Ishikawa (cell line): Measurements from ENCODE around the gene SGPP2.

Experiments
- CEBPB ChIP-seq: IDR thresholded peaks from 2 replicates; pipeline ENCODE4 v1.6.1; 2012
- CREB1 ChIP-seq: IDR thresholded peaks from 2 replicates; pipeline ENCODE4 v1.6.1; 2012; ENCODE audit warnings: low read depth
- EGR1 ChIP-seq: IDR thresholded peaks from 2 replicates; pipeline ENCODE4 v1.6.1; 2012
- EP300 ChIP-seq: IDR thresholded peaks from 2 replicates; pipeline ENCODE4 v1.6.1; 2012; ENCODE audit warnings: borderline replicate concordance
- NFIC ChIP-seq: IDR thresholded peaks from 2 replicates; pipeline ENCODE4 v1.6.1; 2012
- RAD21 ChIP-seq: IDR thresholded peaks from 2 replicates; pipeline ENCODE4 v1.6.1; 2012; ENCODE audit warnings: low read depth
- TAF1 ChIP-seq: IDR thresholded peaks from 2 replicates; pipeline ENCODE4 v1.6.1; 2012; ENCODE audit warnings: low read depth, mild to moderate bottlenecking
- TCF12 ChIP-seq: IDR thresholded peaks from 2 replicates; pipeline ENCODE4 v1.6.1; 2012; ENCODE audit warnings: low read depth
- TEAD4 ChIP-seq: IDR thresholded peaks from 2 replicates; pipeline ENCODE4 v1.6.1; 2012
- YY1 ChIP-seq: IDR thresholded peaks from 2 replicates; pipeline ENCODE4 v1.6.1; 2012; ENCODE audit warnings: low read depth
- ZBTB7A ChIP-seq: IDR thresholded peaks from 2 replicates; pipeline ENCODE4 v1.6.1; 2012; ENCODE audit warnings: low read depth
- TF ChIP-seq, protein P1 (sequence below): IDR thresholded peaks from 2 replicates; pipeline ENCODE4 v1.6.1; 2012
- TF ChIP-seq, protein P2 (sequence below): IDR thresholded peaks from 2 replicates; pipeline ENCODE4 v1.6.1; 2012
- TF ChIP-seq, protein P3 (sequence below): IDR thresholded peaks from 2 replicates; pipeline ENCODE4 v1.6.1; 2012; ENCODE audit warnings: low read depth, mild to moderate bottlenecking

DNA sequence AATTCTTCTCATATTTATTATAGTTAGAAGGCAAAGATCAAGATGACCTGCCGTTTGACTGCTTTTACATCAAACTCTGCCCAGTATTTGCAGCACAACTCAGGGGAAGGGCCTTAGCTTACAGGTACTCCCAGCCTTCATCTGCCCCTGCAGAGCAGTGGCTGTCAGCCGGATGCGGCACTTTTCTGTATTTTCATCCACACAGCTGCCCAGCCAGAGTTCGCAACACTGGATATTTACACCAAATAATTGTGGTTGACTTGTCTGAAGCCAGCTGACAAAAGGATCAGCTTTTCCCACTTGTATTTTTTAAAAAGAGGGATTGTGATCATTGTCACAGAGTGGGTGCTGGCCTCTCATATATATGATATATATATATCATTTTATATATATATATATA, 136.8 kb downstream of the SGPP2 start:
- TF ChIP-seq, protein P1, sequence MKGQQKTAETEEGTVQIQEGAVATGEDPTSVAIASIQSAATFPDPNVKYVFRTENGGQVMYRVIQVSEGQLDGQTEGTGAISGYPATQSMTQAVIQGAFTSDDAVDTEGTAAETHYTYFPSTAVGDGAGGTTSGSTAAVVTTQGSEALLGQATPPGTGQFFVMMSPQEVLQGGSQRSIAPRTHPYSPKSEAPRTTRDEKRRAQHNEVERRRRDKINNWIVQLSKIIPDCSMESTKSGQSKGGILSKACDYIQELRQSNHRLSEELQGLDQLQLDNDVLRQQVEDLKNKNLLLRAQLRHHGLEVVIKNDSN: no peak
- TF ChIP-seq TAF1 (no peak), EP300 (no peak), RAD21 (no peak), ZBTB7A (no peak), YY1 (no peak), CREB1 (no peak), CEBPB (no peak), TCF12 (no peak), EGR1 (no peak), NFIC (no peak), TEAD4 (no peak)
- TF ChIP-seq, protein P2, sequence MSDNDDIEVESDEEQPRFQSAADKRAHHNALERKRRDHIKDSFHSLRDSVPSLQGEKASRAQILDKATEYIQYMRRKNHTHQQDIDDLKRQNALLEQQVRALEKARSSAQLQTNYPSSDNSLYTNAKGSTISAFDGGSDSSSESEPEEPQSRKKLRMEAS: no peak
- TF ChIP-seq, protein P3, sequence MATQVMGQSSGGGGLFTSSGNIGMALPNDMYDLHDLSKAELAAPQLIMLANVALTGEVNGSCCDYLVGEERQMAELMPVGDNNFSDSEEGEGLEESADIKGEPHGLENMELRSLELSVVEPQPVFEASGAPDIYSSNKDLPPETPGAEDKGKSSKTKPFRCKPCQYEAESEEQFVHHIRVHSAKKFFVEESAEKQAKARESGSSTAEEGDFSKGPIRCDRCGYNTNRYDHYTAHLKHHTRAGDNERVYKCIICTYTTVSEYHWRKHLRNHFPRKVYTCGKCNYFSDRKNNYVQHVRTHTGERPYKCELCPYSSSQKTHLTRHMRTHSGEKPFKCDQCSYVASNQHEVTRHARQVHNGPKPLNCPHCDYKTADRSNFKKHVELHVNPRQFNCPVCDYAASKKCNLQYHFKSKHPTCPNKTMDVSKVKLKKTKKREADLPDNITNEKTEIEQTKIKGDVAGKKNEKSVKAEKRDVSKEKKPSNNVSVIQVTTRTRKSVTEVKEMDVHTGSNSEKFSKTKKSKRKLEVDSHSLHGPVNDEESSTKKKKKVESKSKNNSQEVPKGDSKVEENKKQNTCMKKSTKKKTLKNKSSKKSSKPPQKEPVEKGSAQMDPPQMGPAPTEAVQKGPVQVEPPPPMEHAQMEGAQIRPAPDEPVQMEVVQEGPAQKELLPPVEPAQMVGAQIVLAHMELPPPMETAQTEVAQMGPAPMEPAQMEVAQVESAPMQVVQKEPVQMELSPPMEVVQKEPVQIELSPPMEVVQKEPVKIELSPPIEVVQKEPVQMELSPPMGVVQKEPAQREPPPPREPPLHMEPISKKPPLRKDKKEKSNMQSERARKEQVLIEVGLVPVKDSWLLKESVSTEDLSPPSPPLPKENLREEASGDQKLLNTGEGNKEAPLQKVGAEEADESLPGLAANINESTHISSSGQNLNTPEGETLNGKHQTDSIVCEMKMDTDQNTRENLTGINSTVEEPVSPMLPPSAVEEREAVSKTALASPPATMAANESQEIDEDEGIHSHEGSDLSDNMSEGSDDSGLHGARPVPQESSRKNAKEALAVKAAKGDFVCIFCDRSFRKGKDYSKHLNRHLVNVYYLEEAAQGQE: no peak
